Measurements from ENCODE around the gene MAGOH. TPM values are rescaled to one million over a fixed set of nuclear protein-coding genes. Genes with fewer than 3 reads are reported as not detected.

MAGOH gene
- polyA plus RNA-seq, 1 donor (not counting 4 experiments of a cell fraction or from before 2014, with no cell fraction given): 104 TPM

- Histone ChIP-seq H3K9ac (ENCODE audit: control insufficient read depth, extremely low read depth, insufficient read depth, low read length) (no peak overlapping the region), H3K4me2 (ENCODE audit: control insufficient read depth, extremely low read depth, insufficient read depth, low read depth, low read length) (no peak overlapping the region), H3K9me1 (ENCODE audit: control insufficient read depth, extremely low read depth, insufficient read depth, low read length) (no peaks in the 10 kb centered on the region), H2AFZ (ENCODE audit: control insufficient read depth, low read length) (no peak overlapping the region), H3K9me3 (ENCODE audit: control insufficient read depth, low read depth, low read length) (no peaks in the 10 kb centered on the region), H3K36me3 (ENCODE audit: control insufficient read depth in 2 of 2, extremely low read depth in 1 of 2, insufficient read depth in 2 of 2, low read length in 2 of 2) (no peaks in the 10 kb centered on the region), H3K79me2 (ENCODE audit: control insufficient read depth, insufficient read depth, low read length) (no peaks in the 10 kb centered on the region), H3K27me3 (ENCODE audit: control insufficient read depth, extremely low read depth, insufficient read depth, low read length) (peaks cover 3% of the 10 kb centered on the region), H3K4me3 (ENCODE audit: control insufficient read depth in 2 of 3, extremely low read depth in 1 of 3, insufficient read depth in 2 of 3, low read depth in 1 of 3, low read length in 3 of 3) (no peak overlapping the region), H4K20me1 (ENCODE audit: control insufficient read depth, extremely low read depth, insufficient read depth, low read length) (no peaks in the 10 kb centered on the region), H3K27ac (ENCODE audit: control insufficient read depth, insufficient read depth, low read length) (no peak overlapping the region), H3K4me1 (ENCODE audit: control insufficient read depth, extremely low read depth, insufficient read depth, low read length) (peaks cover 6% of the 10 kb centered on the region)
- DNase-seq (ENCODE audit: low read depth, low spot score): no peak
- dilution Hi-C loops (cut with MboI; ENCODE audit: extremely low pct_ligation_motif_present, low sequenced_read_pairs): no loop called here
- FAIRE-seq: no peak
- TF ChIP-seq CTCF (optimal IDR thresholded peaks at IDR 0.05 in 1 of 3, IDR thresholded peaks at IDR 0.05 in 1 of 3, conservative IDR thresholded peaks at IDR 0.05 in 1 of 3; ENCODE audit: extremely low read depth in 1 of 3, insufficient read depth in 2 of 3, low read length in 3 of 3): no peak
- TF ChIP-seq EZH2 (IDR thresholded peaks at IDR 0.05; ENCODE audit: low read length): no peak
Measured at GRCh38 chr1:53183095-53183990, 55.0 kb downstream of the MAGOH start.

GRCh38 chr1:53182716-53183094 lies 55.6 kb downstream of the MAGOH start:
- Histone ChIP-seq H3K4me1 (ENCODE audit: control insufficient read depth, extremely low read depth, insufficient read depth, low read length) (no peaks in the 10 kb centered on the region), H3K4me3 (ENCODE audit: control insufficient read depth in 2 of 3, extremely low read depth in 1 of 3, insufficient read depth in 2 of 3, low read depth in 1 of 3, low read length in 3 of 3) (no peak overlapping the region), H3K27ac (ENCODE audit: control insufficient read depth, insufficient read depth, low read length) (no peak overlapping the region), H4K20me1 (ENCODE audit: control insufficient read depth, extremely low read depth, insufficient read depth, low read length) (no peaks in the 10 kb centered on the region), H3K9me1 (ENCODE audit: control insufficient read depth, extremely low read depth, insufficient read depth, low read length) (no peaks in the 10 kb centered on the region), H2AFZ (ENCODE audit: control insufficient read depth, low read length) (no peak overlapping the region), H3K27me3 (ENCODE audit: control insufficient read depth, extremely low read depth, insufficient read depth, low read length) (peaks cover 3% of the 10 kb centered on the region), H3K36me3 (ENCODE audit: control insufficient read depth in 2 of 2, extremely low read depth in 1 of 2, insufficient read depth in 2 of 2, low read length in 2 of 2) (no peaks in the 10 kb centered on the region), H3K79me2 (ENCODE audit: control insufficient read depth, insufficient read depth, low read length) (no peaks in the 10 kb centered on the region), H3K4me2 (ENCODE audit: control insufficient read depth, extremely low read depth, insufficient read depth, low read depth, low read length) (no peak overlapping the region), H3K9ac (ENCODE audit: control insufficient read depth, extremely low read depth, insufficient read depth, low read length) (no peak overlapping the region), H3K9me3 (ENCODE audit: control insufficient read depth, low read depth, low read length) (no peaks in the 10 kb centered on the region)
- FAIRE-seq: no peak
- TF ChIP-seq EZH2 (IDR thresholded peaks at IDR 0.05; ENCODE audit: low read length) (no peak), CTCF (optimal IDR thresholded peaks at IDR 0.05 in 1 of 3, IDR thresholded peaks at IDR 0.05 in 1 of 3, conservative IDR thresholded peaks at IDR 0.05 in 1 of 3; ENCODE audit: extremely low read depth in 1 of 3, insufficient read depth in 2 of 3, low read length in 3 of 3) (no peak)
- dilution Hi-C loops (cut with MboI; ENCODE audit: extremely low pct_ligation_motif_present, low sequenced_read_pairs): no loop called here
- DNase-seq (ENCODE audit: low read depth, low spot score): no peak
